GM21381 (cell line): ENCODE data around the gene SPEN.
"Not testable (repeated sequence)": the region's sequence is repeated elsewhere in the genome, so short reads cannot be mapped to it uniquely, and the experiment has no call there.

Experiments used
- ATAC-seq: cut with Tn5 transposase; IDR thresholded peaks from one replicate; pipeline ENCODE4 v1.9.1; 2021; ENCODE audit warnings: mild to moderate bottlenecking, moderate library complexity; ENCODE audit not compliant: unreplicated experiment

SPEN gene

GRCh38 chr1:15856888-15857287, 9.4 kb downstream of the SPEN start:
- no peak for ATAC-seq

GRCh38 chr1:15858069-15858670, 10.7 kb downstream of the SPEN start:
- no peak for ATAC-seq

GRCh38 chr1:15858672-15859372, 11.3 kb downstream of the SPEN start:
- no peak for ATAC-seq

- ATAC-seq = no peak
Measured at GRCh38 chr1:15863156-15863901, 15.8 kb downstream of the SPEN start.

- no peak for ATAC-seq
Measured at GRCh38 chr1:15866721-15867201, 19.3 kb downstream of the SPEN start.

GRCh38 chr1:15867288-15867687, 19.8 kb downstream of the SPEN start:
- ATAC-seq = no peak

GRCh38 chr1:15869413-15869812, 21.9 kb downstream of the SPEN start:
- ATAC-seq = no peak

- no peak for ATAC-seq
Measured at GRCh38 chr1:15870421-15870820, 22.9 kb downstream of the SPEN start.

- ATAC-seq = no peak
Measured at GRCh38 chr1:15874471-15874870, 27.0 kb downstream of the SPEN start.

- ATAC-seq = no peak
Measured at GRCh38 chr1:15876357-15877055, 29.0 kb downstream of the SPEN start.

- no peak for ATAC-seq
Measured at GRCh38 chr1:15881961-15882360, 34.5 kb downstream of the SPEN start.

GRCh38 chr1:15882665-15883064, 35.2 kb downstream of the SPEN start:
- no peak for ATAC-seq

- ATAC-seq = no peak
Measured at GRCh38 chr1:15883326-15883725, 35.8 kb downstream of the SPEN start.

GRCh38 chr1:15884477-15884876, 37.0 kb downstream of the SPEN start:
- ATAC-seq = no peak

- ATAC-seq = no peak
Measured at GRCh38 chr1:15885269-15885668, 37.8 kb downstream of the SPEN start.

- no peak for ATAC-seq
Measured at GRCh38 chr1:15885701-15886610, 38.4 kb downstream of the SPEN start.

- ATAC-seq = no peak
Measured at GRCh38 chr1:15886611-15887167, 39.2 kb downstream of the SPEN start.

GRCh38 chr1:15892857-15893599, 45.5 kb downstream of the SPEN start:
- ATAC-seq = not testable (repeated sequence)

GRCh38 chr1:15895233-15895632, 47.7 kb downstream of the SPEN start:
- no peak for ATAC-seq
